GM12892 (cell line): ENCODE measurements around the gene ACTR1A.

ENCODE experiments used
- POLR2A ChIP-seq: IDR thresholded peaks from 2 replicates; pipeline ENCODE4 v1.6.1; 2011; ENCODE audit warnings: low read depth, low read length, control low read depth
- TAF1 ChIP-seq: IDR thresholded peaks from 2 replicates; pipeline ENCODE4 v1.6.1; 2011; ENCODE audit warnings: low read depth, mild to moderate bottlenecking, control low read depth, low read length, borderline replicate concordance

GRCh38 chr10:102515724-102516123 is 13.2 kb upstream of the ACTR1A start:
- TF ChIP-seq POLR2A, result no peak
- no peak for TF ChIP-seq TAF1
